ENCODE data around the gene CCNA2. TPM values are rescaled to one million over a fixed set of nuclear protein-coding genes. Genes with fewer than 3 reads are reported as not detected.

CCNA2 gene
- polyA plus RNA-seq = under 1 TPM in 2 of 3 donors, not detected in 1; 0.80 to 0.91 TPM

GRCh38 chr4:121823505-121824170, at the start of gene CCNA2:
CCNA2 (minus strand) TSS chr4:121823883; CDS start chr4:121823628, 255 bp downstream.
- peaks cover 16 to 28% of the 10 kb centered on the region in 2 donors for H3K4me1 Mint-ChIP-seq
- DNase-seq = peak; percentile 91 to 93 (median 92)
- peak within 1 kb of the TSS; percentile 81 to 95 (median 90) for H3K27ac Mint-ChIP-seq
- no peaks in the 10 kb centered on the region for H3K9me3 Mint-ChIP-seq
- H3K36me3 Mint-ChIP-seq = peaks cover 0 to 3% (median 0%) of the 10 kb centered on the region in 3 donors
- H3K4me3 Mint-ChIP-seq = peak within 1 kb of the TSS; percentile 92 to 99 (median 95)
- H3K27me3 Mint-ChIP-seq (ENCODE audit: low read depth in 3 of 3) = peaks cover 0 to 6% (median 4%) of the 10 kb centered on the region in 3 donors

DNA sequence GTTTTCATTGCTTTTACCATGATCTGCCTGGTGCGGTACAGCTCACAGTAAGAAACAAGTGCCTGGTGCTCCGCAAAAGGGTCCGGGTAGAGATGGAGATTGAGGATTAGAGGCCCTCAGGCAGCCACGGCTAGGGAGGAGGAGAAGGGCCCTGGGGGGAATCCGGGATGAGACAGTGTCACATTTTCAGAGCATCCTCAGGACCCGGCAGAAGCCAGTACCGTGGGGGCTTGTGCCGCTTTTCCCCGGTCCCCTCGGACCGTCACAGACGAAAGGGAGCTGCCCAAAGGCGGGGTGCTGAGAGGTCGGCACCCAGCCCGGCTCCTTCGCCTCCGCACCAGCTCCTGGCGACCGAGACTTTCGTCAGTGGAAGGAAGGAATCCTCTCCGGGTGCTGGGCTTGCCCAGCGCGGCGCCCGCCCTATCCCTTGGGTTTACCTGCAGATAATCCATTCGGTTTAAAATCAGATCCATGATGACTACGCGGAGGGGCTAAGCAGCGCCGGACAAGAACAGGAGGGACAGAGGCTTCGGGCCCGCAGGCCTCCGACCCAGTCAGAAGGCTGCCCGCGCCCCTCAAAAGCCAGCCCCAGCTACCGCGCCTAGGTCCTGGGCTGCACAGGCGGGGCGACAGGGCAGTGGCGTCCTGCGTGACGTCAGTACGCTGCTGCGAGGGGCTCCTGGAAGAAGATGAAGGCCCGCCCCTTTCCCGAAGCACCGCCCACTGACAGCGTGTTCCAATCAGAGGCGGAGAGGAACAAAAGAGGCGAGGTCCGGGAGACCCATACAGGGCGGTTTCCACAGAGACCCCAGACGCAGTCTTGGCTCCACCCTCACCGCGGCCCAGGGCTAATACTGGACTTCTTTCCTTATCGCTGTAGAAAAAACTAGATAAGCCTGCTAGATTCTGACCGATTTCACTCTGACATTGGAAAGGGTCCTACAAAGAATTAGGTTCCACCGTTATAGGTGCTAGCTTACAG, 46.4 kb upstream of the CCNA2 start, which contains the start of gene BBS7:
Gene BBS7 (minus strand): TSS at position 634 of the 982 bp plus-strand sequence. CDS start 161 bp downstream, at position 473.
- Mint-ChIP-seq H3K4me3 (peak within 1 kb of the TSS; percentile 94 to 98 (median 97)), H3K4me1 (peaks cover 14 to 25% of the 10 kb centered on the region in 2 donors), H3K27me3 (ENCODE audit: low read depth in 3 of 3) (peaks cover 6 to 17% (median 11%) of the 10 kb centered on the region in 3 donors), H3K36me3 (peaks cover 11 to 19% (median 15%) of the 10 kb centered on the region in 3 donors), H3K9me3 (no peaks in the 10 kb centered on the region), H3K27ac (peak within 1 kb of the TSS; percentile 84 to 94 (median 88))
- DNase-seq = peak; percentile 88 to 92 (median 91)

DNA sequence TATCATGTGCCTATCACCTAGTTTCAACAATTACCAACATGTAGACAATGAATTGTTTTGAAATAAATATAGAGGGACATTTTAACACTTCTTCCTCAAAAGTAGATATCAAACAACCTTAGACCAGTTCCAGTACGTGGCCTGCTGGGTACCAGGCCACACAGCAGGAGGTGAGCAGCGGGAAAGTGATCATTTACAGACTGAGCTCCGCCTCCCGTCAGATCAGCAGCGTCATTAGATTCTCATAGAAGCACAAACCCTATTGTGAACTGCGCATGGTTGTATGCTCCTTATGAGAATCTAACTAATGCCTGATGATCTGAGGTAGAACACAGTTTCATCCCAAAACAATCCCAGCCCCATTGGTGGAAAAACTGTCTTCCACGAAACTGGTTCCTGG, 40.1 kb upstream of the CCNA2 start:
- H3K9me3 Mint-ChIP-seq = no peaks in the 10 kb centered on the region
- no peak overlapping the region for H3K27ac Mint-ChIP-seq
- DNase-seq = no peak
- peaks cover under 1 to 3% of the 10 kb centered on the region in 2 donors for H3K4me1 Mint-ChIP-seq
- H3K36me3 Mint-ChIP-seq = peaks cover 14 to 26% (median 15%) of the 10 kb centered on the region in 3 donors
- no peak overlapping the region for H3K4me3 Mint-ChIP-seq
- H3K27me3 Mint-ChIP-seq (ENCODE audit: low read depth in 3 of 3) = peaks cover 0 to 2% (median 0%) of the 10 kb centered on the region in 3 donors

GRCh38 chr4:121861426-121861825, 37.7 kb upstream of the CCNA2 start:
- Mint-ChIP-seq H3K4me3 (no peak overlapping the region), H3K9me3 (no peaks in the 10 kb centered on the region), H3K4me1 (no peaks in the 10 kb centered on the region), H3K27me3 (ENCODE audit: low read depth in 3 of 3) (no peaks in the 10 kb centered on the region), H3K27ac (no peak overlapping the region), H3K36me3 (peaks cover 8 to 23% (median 9%) of the 10 kb centered on the region in 3 donors)
- DNase-seq = no peak

- Mint-ChIP-seq H3K27me3 (ENCODE audit: low read depth in 3 of 3) (no peaks in the 10 kb centered on the region), H3K27ac (no peak overlapping the region), H3K4me1 (no peaks in the 10 kb centered on the region), H3K9me3 (no peaks in the 10 kb centered on the region), H3K4me3 (no peak overlapping the region), H3K36me3 (peaks cover 0 to 16% (median 3%) of the 10 kb centered on the region in 3 donors)
- no peak for DNase-seq
Observed at GRCh38 chr4:121860121-121860520, 36.4 kb upstream of the CCNA2 start.

DNA sequence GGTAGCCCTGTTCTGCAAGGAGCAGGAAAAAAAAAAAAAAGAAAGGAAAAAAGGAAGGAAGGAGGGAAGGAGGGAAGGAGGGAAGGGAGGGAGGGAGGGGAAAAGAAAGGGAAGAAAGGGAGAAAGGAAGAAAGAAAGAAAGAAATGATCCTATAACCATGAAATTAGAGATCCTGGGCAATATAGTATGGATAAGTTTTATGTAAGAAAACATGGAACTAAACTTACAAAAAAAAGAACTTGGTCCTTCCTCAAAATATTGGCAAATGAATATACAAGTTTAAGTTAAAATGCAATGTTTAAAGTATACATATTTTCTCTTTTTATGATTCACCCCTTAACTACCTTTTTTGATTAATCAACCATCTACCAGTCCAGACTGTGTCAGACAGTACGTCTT, 27.7 kb upstream of the CCNA2 start:
- Mint-ChIP-seq H3K27me3 (ENCODE audit: low read depth in 3 of 3) (no peaks in the 10 kb centered on the region), H3K36me3 (peaks cover 13 to 35% (median 16%) of the 10 kb centered on the region in 3 donors), H3K4me1 (no peaks in the 10 kb centered on the region), H3K4me3 (no peak overlapping the region), H3K27ac (no peak overlapping the region), H3K9me3 (no peaks in the 10 kb centered on the region)
- DNase-seq = no peak

GRCh38 chr4:121846662-121847061, 23.0 kb upstream of the CCNA2 start:
- Mint-ChIP-seq H3K9me3 (no peaks in the 10 kb centered on the region), H3K27me3 (ENCODE audit: low read depth in 3 of 3) (no peaks in the 10 kb centered on the region), H3K36me3 (peaks cover 17 to 35% (median 27%) of the 10 kb centered on the region in 3 donors), H3K4me1 (no peaks in the 10 kb centered on the region), H3K27ac (no peak overlapping the region), H3K4me3 (no peak overlapping the region)
- no peak for DNase-seq

- Mint-ChIP-seq H3K36me3 (peaks cover 22 to 43% (median 38%) of the 10 kb centered on the region in 3 donors), H3K4me3 (no peak overlapping the region), H3K9me3 (no peaks in the 10 kb centered on the region), H3K27me3 (ENCODE audit: low read depth in 3 of 3) (no peaks in the 10 kb centered on the region), H3K4me1 (no peaks in the 10 kb centered on the region), H3K27ac (no peak overlapping the region)
- DNase-seq = no peak
Observed at GRCh38 chr4:121842862-121843261, 19.2 kb upstream of the CCNA2 start.

DNA sequence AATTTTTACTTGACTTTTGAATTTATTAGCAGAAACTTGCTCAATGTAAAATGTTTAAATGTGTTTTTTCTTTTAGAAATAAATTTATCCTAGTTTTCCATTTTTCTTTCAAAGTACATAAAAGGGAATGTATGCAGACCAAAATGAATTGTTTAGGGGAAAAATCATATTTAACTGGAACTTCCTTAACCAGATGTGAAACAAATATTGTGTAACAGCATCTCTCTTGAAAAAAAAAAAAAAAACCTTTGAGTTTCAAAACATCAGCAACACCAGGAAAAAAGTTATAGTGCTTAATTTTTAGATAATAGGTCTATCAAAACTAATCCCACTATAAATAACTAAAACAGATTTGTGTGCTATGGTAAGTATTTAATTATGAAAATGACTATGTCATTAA, 14.5 kb upstream of the CCNA2 start:
- H3K27me3 Mint-ChIP-seq (ENCODE audit: low read depth in 3 of 3) = no peaks in the 10 kb centered on the region
- no peaks in the 10 kb centered on the region for H3K9me3 Mint-ChIP-seq
- no peak overlapping the region for H3K27ac Mint-ChIP-seq
- no peak for DNase-seq
- peaks cover 16 to 26% (median 25%) of the 10 kb centered on the region in 3 donors for H3K36me3 Mint-ChIP-seq
- no peak overlapping the region for H3K4me3 Mint-ChIP-seq
- no peaks in the 10 kb centered on the region for H3K4me1 Mint-ChIP-seq

DNA sequence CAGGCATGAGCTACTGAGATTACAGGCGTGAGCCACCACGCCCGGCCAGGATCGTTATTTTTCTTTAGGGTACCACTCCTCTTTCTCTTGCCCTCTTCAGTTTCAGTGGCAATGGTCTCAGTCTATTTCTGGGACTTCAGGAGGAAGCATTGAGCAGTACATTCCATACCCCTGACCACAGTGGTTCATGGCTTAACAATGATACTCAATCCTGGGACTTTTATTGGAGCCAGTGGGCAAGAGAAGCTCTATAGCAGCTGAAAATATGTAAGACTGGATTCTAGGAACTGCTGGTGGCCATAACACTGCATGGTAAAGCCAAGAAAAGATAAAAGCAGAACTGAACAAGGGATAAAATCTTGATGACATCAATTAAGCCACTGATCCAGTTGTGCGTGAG, 5.8 kb upstream of the CCNA2 start:
- no peak for DNase-seq
- Mint-ChIP-seq H3K36me3 (peaks cover 6 to 12% (median 6%) of the 10 kb centered on the region in 3 donors), H3K27ac (no peak overlapping the region), H3K4me1 (peaks cover 0 to 4% of the 10 kb centered on the region in 2 donors), H3K4me3 (no peak overlapping the region), H3K9me3 (no peaks in the 10 kb centered on the region), H3K27me3 (ENCODE audit: low read depth in 3 of 3) (no peaks in the 10 kb centered on the region)

GRCh38 chr4:121827853-121828252, 4.2 kb upstream of the CCNA2 start:
- no peak for DNase-seq
- Mint-ChIP-seq H3K36me3 (peaks cover 6 to 12% (median 6%) of the 10 kb centered on the region in 3 donors), H3K9me3 (no peaks in the 10 kb centered on the region), H3K4me3 (no peak overlapping the region), H3K4me1 (peaks cover 11 to 20% of the 10 kb centered on the region in 2 donors), H3K27me3 (ENCODE audit: low read depth in 3 of 3) (peaks cover 0 to 6% (median 3%) of the 10 kb centered on the region in 3 donors), H3K27ac (no peak overlapping the region)

GRCh38 chr4:121824950-121825349, 1.3 kb upstream of the CCNA2 start:
- Mint-ChIP-seq H3K27me3 (ENCODE audit: low read depth in 3 of 3) (peaks cover 0 to 6% (median 3%) of the 10 kb centered on the region in 3 donors), H3K4me3 (peak overlapping the region; percentile 30 to 64 (median 49)), H3K36me3 (no peaks in the 10 kb centered on the region), H3K27ac (peak overlapping the region in 1 of 6 donors; percentile 28), H3K9me3 (no peaks in the 10 kb centered on the region), H3K4me1 (peaks cover 16 to 28% of the 10 kb centered on the region in 2 donors)
- DNase-seq = no peak

- Mint-ChIP-seq H3K27me3 (ENCODE audit: low read depth in 3 of 3) (peaks cover 0 to 6% (median 3%) of the 10 kb centered on the region in 3 donors), H3K9me3 (no peaks in the 10 kb centered on the region), H3K4me1 (peaks cover 16 to 28% of the 10 kb centered on the region in 2 donors), H3K27ac (peak overlapping the region; percentile 81 to 95 (median 90)), H3K4me3 (peak overlapping the region; percentile 92 to 99 (median 95)), H3K36me3 (peaks cover 0 to under 1% (median 0%) of the 10 kb centered on the region in 3 donors)
- DNase-seq = no peak
Observed at GRCh38 chr4:121824171-121824527, 466 bp upstream of the CCNA2 start.
